Esophagus squamous epithelium (tissue), 5 donors: ENCODE measurements around the gene SLC22A15. TPM values are rescaled to one million over a fixed set of nuclear protein-coding genes. Genes with fewer than 3 reads are reported as not detected.

Source experiments
- DNase-seq: peaks from one replicate; lab custom pipeline; 2025; lab: John Stamatoyannopoulos, UW
- H3K27ac ChIP-seq, 4 donors: fragments of 200-600 bp; sonication (generic); one replicate each; pipeline ENCODE4 v1.5.1; 2016 to 2019; ENCODE audit warnings: mild to moderate bottlenecking in 1 of 4
- H3K27me3 ChIP-seq, 4 donors: fragments of 200-600 bp; sonication (generic); 1 replicate in 3 of 4; 2 replicates in 1 of 4; pipeline versions ENCODE4 v1.5.1 to v1.6.0; 2017 to 2021; ENCODE audit warnings: antibody characterized with exemption in 1 of 4
- H3K36me3 ChIP-seq, 3 donors: fragments of 200-600 bp; sonication (generic); one replicate each; pipeline ENCODE4 v1.5.1; 2016 to 2019
- H3K4me1 ChIP-seq, 3 donors: fragments of 200-600 bp; sonication (generic); one replicate each; pipeline ENCODE4 v1.5.1; 2017 to 2019
- H3K4me3 ChIP-seq, 4 donors: fragments of 200-600 bp; sonication (generic); 1 replicate in 3 of 4; 2 replicates in 1 of 4; pipeline ENCODE4 v1.5.1; 2016 to 2019; ENCODE audit warnings: mild to moderate bottlenecking in 2 of 4, moderate library complexity in 1 of 4
- H3K9me3 ChIP-seq, 3 donors: fragments of 200-600 bp; sonication (generic); one replicate each; pipeline ENCODE4 v1.5.1; 2016 to 2019
- POLR2A ChIP-seq, 4 donors: fragments of 450-650 bp; IDR thresholded peaks; one replicate each; pipeline ENCODE4 v1.6.1; 2017; ENCODE audit warnings: antibody characterized with exemption in 4 of 4, mild to moderate bottlenecking in 4 of 4, moderate library complexity in 3 of 4
- WGBS, 2 donors: methylation state at CpG; one replicate each; pipeline ENCODE4 v1.1.5; 2018; 5-methylcytosine and 5-hydroxymethylcytosine counted together
- intact Hi-C: fragments of 100-400 bp; cut with DNase I; formaldehyde crosslinking; loops from one replicate; pipeline ENCODE4 v1.15.0; 2022
- total RNA-seq, 4 donors: library from RNA; depleted of rRNA; stranded (reverse); fragments of >200 nt; gene quantifications; one replicate each; pipeline ENCODE4 v1.1.0, GENCODE V29; 2016
- TF ChIP-seq, protein P1 (sequence below), 6 experiments: fragments of 450-650 bp in 4 of 6; fragments of 200-600 bp in 2 of 6; sonication (generic) in 2 of 6; IDR thresholded peaks; one replicate each; pipeline ENCODE4 v1.5.1; 2016 to 2019; ENCODE audit warnings: antibody characterized with exemption in 6 of 6, mild to moderate bottlenecking in 4 of 6, moderate library complexity in 4 of 6
- donor health status: DM: yes; HTN: yes; CAD: no.

SLC22A15 gene
- total RNA-seq = 10 to 100 TPM in 1 of 4 donors, 1 to 10 TPM in 3; 7.2 to 12.0 (median 9.4) TPM

DNA sequence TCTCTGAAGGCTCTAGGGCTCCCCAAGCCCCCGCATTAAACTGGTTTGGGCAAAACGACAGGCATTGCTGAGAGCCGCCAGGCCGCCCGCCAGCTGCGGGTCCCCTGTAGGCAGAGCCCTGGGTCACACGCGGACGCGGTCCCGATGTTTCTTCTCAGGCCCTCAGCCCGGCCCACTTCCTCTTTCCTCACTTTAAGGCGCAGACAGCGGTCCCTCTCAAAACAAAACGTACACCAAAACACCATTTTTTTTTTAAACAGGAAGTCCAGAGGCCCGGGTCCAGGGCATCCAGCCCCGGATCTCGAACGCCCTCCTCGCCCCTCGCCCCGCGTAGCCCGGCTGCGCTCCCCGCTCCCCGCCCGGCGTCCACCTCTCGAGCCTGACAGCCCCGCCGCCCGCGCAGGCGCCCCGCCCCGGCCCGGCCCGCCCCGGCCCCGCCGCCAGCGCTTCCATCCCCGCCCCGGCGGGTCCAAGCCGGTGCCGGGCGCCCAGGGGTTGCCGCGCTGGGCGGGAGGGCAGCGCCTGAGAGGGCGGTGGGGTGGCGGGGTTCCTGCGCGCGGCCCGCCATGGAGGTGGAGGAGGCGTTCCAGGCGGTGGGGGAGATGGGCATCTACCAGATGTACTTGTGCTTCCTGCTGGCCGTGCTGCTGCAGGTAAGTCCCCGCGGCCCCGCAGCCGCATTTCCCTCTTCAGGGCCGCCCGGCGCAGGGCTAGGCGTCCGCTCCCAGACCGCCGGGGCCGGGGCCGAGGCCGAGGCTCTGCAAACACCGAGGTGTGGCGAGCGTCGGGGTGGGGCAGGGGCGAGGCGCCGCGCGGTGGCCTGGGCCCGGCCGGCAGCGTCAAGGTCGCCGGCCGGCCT is at the start of gene SLC22A15:
TSS of gene SLC22A15 (plus strand) at position 452 of the 859 bp plus-strand sequence. CDS start at position 567, 115 bp downstream.
- WGBS, 2 donors = 0% methylated on average over 4 to 20 of the region's 91 CpGs
- intact Hi-C loops = loop anchor here (5.0 kb wide), 1 partner anchor 169 kb away; no protein-coding TSS in a partner anchor

DNA sequence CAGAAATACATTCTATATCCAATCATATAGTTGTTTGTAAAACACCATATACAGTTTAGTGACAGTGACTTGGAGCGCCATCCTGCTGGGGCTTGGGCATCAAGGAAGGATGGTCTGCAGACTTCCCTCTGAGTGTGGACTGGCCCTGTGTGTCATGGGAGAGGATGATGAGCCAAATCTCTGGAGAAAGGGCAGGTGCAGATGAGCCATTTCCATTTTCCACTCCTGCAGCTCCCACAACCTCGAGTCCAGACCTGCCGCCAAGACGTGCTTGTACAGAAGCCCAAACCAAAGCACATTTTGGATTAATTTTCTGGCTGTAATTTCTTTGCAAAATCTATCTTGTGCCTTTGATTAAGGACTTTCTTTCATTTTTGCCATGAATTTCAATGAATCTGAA is 48.3 kb upstream of the SLC22A15 start:
- H3K4me1 ChIP-seq = peaks cover 0 to 38% (median 7%) of the 10 kb centered on the region in 3 donors
- 26 to 59% methylated on average over 4 of the region's 4 CpGs for WGBS, 2 donors
- no peak for DNase-seq
- H3K36me3 ChIP-seq = no peaks in the 10 kb centered on the region
- intact Hi-C loops = no loop called here
- TF ChIP-seq POLR2A (IDR thresholded peaks at IDR 0.05) = no peak
- TF ChIP-seq, protein P1, sequence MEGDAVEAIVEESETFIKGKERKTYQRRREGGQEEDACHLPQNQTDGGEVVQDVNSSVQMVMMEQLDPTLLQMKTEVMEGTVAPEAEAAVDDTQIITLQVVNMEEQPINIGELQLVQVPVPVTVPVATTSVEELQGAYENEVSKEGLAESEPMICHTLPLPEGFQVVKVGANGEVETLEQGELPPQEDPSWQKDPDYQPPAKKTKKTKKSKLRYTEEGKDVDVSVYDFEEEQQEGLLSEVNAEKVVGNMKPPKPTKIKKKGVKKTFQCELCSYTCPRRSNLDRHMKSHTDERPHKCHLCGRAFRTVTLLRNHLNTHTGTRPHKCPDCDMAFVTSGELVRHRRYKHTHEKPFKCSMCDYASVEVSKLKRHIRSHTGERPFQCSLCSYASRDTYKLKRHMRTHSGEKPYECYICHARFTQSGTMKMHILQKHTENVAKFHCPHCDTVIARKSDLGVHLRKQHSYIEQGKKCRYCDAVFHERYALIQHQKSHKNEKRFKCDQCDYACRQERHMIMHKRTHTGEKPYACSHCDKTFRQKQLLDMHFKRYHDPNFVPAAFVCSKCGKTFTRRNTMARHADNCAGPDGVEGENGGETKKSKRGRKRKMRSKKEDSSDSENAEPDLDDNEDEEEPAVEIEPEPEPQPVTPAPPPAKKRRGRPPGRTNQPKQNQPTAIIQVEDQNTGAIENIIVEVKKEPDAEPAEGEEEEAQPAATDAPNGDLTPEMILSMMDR (IDR thresholded peaks at IDR 0.05) = no peak
- H3K27me3 ChIP-seq = no peaks in the 10 kb centered on the region
- H3K4me3 ChIP-seq = no peak overlapping the region
- no peaks in the 10 kb centered on the region for H3K9me3 ChIP-seq
- H3K27ac ChIP-seq = peak overlapping the region in 2 of 4 donors; percentile 11 to 42

More for the DNA sequence above, at the start of gene SLC22A15:
- Histone ChIP-seq H3K36me3 (no peaks in the 10 kb centered on the region), H3K4me3 (peak within 1 kb of the TSS; percentile 65 to 82 (median 75)), H3K27ac (peak within 1 kb of the TSS; percentile 91 to 97 (median 94)), H3K27me3 (no peaks in the 10 kb centered on the region), H3K4me1 (peaks cover 0 to 41% (median 9%) of the 10 kb centered on the region in 3 donors), H3K9me3 (no peaks in the 10 kb centered on the region)
- TF ChIP-seq, protein P1 (IDR thresholded peaks at IDR 0.05) = no peak
- peak in 2 of 4 donors; percentile 21 to 43 for TF ChIP-seq POLR2A (IDR thresholded peaks at IDR 0.05)
- DNase-seq = peak; percentile 37

DNA sequence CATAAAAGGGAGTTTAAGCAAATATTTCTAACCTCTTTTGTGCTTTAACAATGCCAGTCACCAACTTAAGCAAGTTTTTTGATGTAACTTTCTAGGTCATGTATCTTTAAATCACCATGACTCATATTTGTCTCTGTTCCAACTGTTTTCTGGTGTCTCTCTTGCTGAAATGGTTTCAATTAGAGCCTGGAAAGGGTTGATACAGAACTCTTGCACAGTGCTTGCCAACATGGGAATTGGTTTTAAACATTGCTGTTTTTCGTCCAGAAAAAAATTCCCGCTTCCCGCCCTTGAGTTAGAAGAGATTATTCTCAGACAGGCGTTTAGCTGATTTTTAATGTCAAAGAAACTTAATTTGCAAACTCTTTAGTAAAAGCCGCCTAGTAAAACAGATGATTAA is 46.4 kb upstream of the SLC22A15 start:
- H3K4me3 ChIP-seq = no peak overlapping the region
- intact Hi-C loops = no loop called here
- peak overlapping the region in 2 of 4 donors; percentile 14 to 45 for H3K27ac ChIP-seq
- peaks cover 0 to 38% (median 7%) of the 10 kb centered on the region in 3 donors for H3K4me1 ChIP-seq
- no peaks in the 10 kb centered on the region for H3K36me3 ChIP-seq
- no peaks in the 10 kb centered on the region for H3K27me3 ChIP-seq
- no peaks in the 10 kb centered on the region for H3K9me3 ChIP-seq
- no peak for DNase-seq
- TF ChIP-seq, protein P1 (IDR thresholded peaks at IDR 0.05) = no peak
- TF ChIP-seq POLR2A (IDR thresholded peaks at IDR 0.05) = no peak
- 17 to 20% methylated on average over 5 of the region's 5 CpGs for WGBS, 2 donors

DNA sequence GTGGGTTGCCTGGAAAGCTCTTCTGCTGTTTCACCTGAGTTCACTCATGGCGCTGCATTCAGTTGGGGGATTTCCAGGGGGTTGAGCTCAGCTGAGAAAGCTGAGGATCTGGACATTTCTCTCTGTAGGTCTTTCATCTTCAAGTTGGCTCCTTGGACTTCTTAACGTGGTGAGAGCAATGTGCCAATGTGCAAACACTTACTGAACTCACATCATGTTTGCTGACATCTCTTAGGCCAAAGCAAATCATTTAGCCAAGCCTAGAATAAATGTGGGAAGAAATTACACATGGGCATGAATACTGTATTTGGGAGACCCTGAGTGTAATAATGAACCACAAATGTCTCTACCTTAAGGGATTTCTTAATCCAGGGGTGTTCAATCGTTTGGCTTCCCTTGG is 42.7 kb upstream of the SLC22A15 start:
- Histone ChIP-seq H3K4me3 (no peak overlapping the region), H3K27me3 (no peaks in the 10 kb centered on the region), H3K4me1 (peaks cover 0 to 30% (median 4%) of the 10 kb centered on the region in 3 donors), H3K36me3 (no peaks in the 10 kb centered on the region), H3K27ac (no peak overlapping the region), H3K9me3 (no peaks in the 10 kb centered on the region)
- intact Hi-C loops = no loop called here
- TF ChIP-seq, protein P1 (IDR thresholded peaks at IDR 0.05) = no peak
- no peak for TF ChIP-seq POLR2A (IDR thresholded peaks at IDR 0.05)
- 59 to 63% methylated on average over 3 of the region's 3 CpGs for WGBS, 2 donors
- no peak for DNase-seq

DNA sequence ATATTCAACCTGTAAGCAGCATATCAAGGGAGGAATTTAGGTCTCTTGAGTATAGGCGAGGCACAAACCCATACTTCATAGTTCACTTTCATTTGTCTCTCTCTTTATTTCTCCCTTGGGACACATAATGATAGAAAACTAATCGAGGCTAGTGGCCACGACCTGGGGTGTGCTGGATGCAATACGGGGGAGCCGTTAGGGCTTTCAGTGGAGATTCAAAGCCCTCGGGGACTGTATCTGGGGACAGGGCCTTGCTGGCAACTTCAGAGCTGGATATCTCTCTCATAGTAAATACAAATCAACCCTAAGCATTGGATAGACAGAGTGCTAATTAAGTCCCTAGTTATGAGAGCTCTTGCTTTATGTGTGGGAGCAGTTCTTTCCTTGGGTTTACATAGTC is 36.9 kb upstream of the SLC22A15 start:
- H3K27ac ChIP-seq = no peak overlapping the region
- H3K4me1 ChIP-seq = no peaks in the 10 kb centered on the region
- DNase-seq = no peak
- WGBS, 2 donors = 77 to 79% methylated on average over 6 of the region's 6 CpGs
- intact Hi-C loops = no loop called here
- H3K4me3 ChIP-seq = no peak overlapping the region
- no peaks in the 10 kb centered on the region for H3K9me3 ChIP-seq
- H3K36me3 ChIP-seq = no peaks in the 10 kb centered on the region
- TF ChIP-seq, protein P1 (IDR thresholded peaks at IDR 0.05) = no peak
- no peak for TF ChIP-seq POLR2A (IDR thresholded peaks at IDR 0.05)
- no peaks in the 10 kb centered on the region for H3K27me3 ChIP-seq
